ENCODE results near the gene ITFG1.
"Not testable (repeated sequence)": the region's sequence is repeated elsewhere in the genome, so short reads cannot be mapped to it uniquely, and the experiment has no call there.

The ITFG1 gene

GRCh38 chr16:47395733-47396498, 64.9 kb downstream of the ITFG1 start:
- DNase-seq: no peak

GRCh38 chr16:47392081-47392480, 68.8 kb downstream of the ITFG1 start:
- no peak for DNase-seq

- DNase-seq: no peak
Measured at GRCh38 chr16:47388705-47389104, 72.2 kb downstream of the ITFG1 start.

- no peak for DNase-seq
Measured at GRCh38 chr16:47387026-47387734, 73.7 kb downstream of the ITFG1 start.

- DNase-seq: no peak
Measured at GRCh38 chr16:47386201-47386718, 74.6 kb downstream of the ITFG1 start.

- no peak for DNase-seq
Measured at GRCh38 chr16:47382362-47382761, 78.5 kb downstream of the ITFG1 start.

GRCh38 chr16:47377154-47377553, 83.7 kb downstream of the ITFG1 start:
- DNase-seq: no peak

- no peak for DNase-seq
Measured at GRCh38 chr16:47375423-47375822, 85.4 kb downstream of the ITFG1 start.

GRCh38 chr16:47374629-47375028, 86.2 kb downstream of the ITFG1 start:
- DNase-seq: no peak

GRCh38 chr16:47371271-47372014, 89.4 kb downstream of the ITFG1 start:
- DNase-seq: no peak

GRCh38 chr16:47370536-47370935, 90.3 kb downstream of the ITFG1 start:
- no peak for DNase-seq

- no peak for DNase-seq
Measured at GRCh38 chr16:47366228-47366627, 94.6 kb downstream of the ITFG1 start.

- DNase-seq: no peak
Measured at GRCh38 chr16:47363761-47364160, 97.1 kb downstream of the ITFG1 start.

- DNase-seq: no peak
Measured at GRCh38 chr16:47359478-47359877, 101.4 kb downstream of the ITFG1 start.

GRCh38 chr16:47358816-47359215, 102.0 kb downstream of the ITFG1 start:
- no peak for DNase-seq

GRCh38 chr16:47349029-47349428, 111.8 kb downstream of the ITFG1 start:
- not testable (repeated sequence) for DNase-seq

GRCh38 chr16:47347021-47347696, 113.7 kb downstream of the ITFG1 start:
- DNase-seq: not testable (repeated sequence)

- DNase-seq: no peak
Measured at GRCh38 chr16:47342055-47342454, 118.8 kb downstream of the ITFG1 start.

GRCh38 chr16:47330562-47330961, 130.3 kb downstream of the ITFG1 start:
- not testable (repeated sequence) for DNase-seq

- not testable (repeated sequence) for DNase-seq
Measured at GRCh38 chr16:47324309-47324708, 136.6 kb downstream of the ITFG1 start.

- DNase-seq: no peak
Measured at GRCh38 chr16:47323241-47323640, 137.6 kb downstream of the ITFG1 start.

GRCh38 chr16:47320546-47321310, 140.1 kb downstream of the ITFG1 start:
- DNase-seq: no peak

All from stimulated activated CD4-positive, alpha-beta T cell treated with anti-CD3 and anti-CD28 coated beads, Interleukin-12 subunit alpha, Interleukin-12 subunit beta, amount 100 ng/mL, for 4 hours (primary cell).